ENCODE measurements around the gene CAMSAP1.
"Not testable (repeated sequence)": the region's sequence is repeated elsewhere in the genome, so short reads cannot be mapped to it uniquely, and the experiment has no call there.

The CAMSAP1 gene

DNA sequence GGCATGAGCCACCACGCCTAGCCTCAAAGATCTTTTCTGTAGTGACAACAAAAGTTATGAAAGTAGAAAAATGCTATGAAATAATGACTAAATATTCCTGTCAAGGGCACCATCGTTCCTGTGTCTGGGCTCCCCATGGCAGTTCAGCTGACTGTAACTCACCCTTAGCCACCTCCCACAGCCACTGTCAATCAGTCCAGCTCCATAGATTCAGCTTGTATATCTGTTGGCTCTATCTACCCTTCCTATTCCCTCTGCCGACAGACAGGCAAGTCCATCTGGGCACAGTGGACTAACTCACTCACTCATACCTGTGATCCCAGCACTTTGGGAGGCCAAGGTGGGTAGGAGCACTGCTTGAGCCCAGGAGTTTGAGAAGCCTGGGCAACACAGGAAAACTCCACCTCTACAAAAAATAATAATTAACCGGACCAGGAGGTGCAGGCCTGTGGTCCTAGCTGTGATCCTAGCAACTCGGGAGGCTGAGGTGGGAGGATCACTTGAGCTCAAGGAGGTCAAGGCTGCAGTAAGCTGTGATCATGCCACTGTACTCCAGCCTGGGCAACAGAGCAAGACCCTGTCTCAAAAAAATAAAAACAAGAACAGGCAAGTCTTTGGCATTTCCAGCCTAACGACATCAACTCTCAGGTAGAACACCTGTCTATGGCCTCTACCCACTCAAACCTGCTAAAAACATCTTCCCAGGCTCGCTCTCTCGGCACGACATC lies 6.2 kb downstream of the CAMSAP1 start:
- DNase-seq (ENCODE audit: low read depth in 3 of 3) = no peak

DNA sequence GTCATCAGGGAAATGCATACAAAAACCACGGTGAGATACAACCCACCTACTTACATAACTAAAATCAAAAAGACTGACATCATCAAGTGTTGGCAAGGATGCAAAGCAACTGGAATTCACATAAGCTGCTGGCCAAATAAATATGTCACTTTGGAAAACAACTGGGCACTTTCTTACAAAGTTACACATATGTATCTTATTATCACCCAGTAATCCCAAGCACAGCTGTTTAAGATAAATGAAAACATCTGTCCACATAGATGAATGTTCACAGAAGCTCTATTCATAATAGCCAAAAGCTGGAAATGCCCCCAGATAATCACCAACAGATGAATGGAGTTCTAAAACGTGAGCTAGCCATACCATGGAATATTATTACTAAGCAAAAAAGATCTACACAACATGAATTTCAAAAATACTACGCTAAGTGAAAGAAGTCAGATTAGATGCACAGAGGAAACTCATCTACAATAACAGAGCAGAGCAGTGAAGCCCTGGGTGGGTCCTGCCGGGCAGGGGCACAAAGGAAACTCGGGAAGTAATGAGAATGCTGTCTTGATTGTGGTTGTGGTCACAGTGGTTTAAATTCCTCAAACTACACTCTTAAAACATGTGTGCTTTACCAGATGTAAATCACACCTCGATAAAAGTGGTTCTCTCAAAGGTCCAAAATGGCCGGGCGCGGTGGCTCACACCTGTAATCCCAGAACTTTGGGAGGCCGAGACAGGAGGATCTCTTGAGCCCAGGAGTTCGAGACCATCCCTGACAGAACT lies 8.5 kb downstream of the CAMSAP1 start:
- no peak for DNase-seq (ENCODE audit: low read depth in 3 of 3)

DNA sequence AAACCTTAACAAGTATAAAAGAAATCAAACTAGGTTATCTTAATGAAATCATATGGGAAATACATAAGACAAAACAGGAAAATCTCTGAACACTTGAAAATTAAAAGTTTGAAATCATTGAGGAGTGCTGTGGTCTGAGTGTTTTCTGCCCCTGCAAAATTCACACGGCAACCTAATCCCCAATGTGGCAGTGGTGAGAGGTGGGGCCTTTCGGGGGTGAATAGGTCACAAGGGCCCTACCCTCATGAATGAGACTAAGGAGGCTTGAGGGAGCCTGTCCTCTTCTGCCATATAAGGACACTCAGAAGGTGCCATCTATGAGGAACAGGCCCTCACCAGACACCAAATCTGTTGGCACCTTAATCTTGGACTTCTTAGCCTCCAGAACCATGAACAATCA lies 10.7 kb downstream of the CAMSAP1 start:
- no peak for DNase-seq (ENCODE audit: low read depth in 3 of 3)

DNA sequence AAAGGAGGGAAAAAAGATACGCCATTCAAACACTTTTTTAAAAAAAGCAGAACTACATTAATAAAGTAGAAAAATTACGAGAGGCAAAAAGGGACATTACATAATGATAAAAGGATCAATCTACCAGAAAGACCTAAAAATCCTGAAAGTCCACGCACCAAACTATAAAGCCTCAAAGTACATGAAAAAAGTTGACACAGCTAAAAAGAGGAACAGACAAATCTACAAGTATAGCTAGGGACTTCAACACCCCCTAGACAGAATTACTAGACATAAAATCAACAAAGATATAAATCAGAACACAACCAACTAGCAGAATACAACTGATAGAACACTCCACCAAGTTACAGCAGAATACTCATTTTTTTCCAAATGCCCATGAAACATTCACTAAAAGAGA lies 11.1 kb downstream of the CAMSAP1 start:
- no peak for DNase-seq (ENCODE audit: low read depth in 3 of 3)

DNA sequence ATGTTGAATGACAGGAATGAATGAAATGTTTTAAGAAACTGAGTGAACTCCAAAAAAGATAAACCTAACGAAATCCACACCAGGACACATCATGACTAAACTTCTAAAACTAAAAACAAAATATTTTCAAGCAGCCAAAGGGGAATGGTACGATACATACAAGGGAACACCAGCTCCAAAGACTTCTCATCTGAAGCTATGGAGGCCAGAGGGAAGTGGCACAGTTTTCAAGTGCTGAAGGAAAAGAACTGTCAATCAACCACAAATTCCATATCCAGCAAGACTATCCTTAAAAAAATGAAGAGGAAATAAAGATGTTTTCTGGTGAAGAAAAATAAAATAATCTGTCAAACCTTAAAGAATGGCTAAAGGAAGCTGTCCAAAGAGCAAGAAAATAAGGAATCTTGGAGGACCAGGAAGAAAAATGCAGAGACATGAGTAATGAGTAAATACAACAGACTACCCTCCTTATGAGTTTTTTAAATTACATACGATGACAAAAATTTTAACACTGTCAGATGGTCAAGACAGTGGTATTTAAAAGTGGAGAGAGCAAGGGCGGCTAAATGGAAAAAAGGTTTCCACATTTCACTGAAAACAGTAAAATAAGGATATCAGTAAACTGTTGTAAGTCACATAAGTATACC lies 12.0 kb downstream of the CAMSAP1 start:
- no peak for DNase-seq (ENCODE audit: low read depth in 3 of 3)

DNA sequence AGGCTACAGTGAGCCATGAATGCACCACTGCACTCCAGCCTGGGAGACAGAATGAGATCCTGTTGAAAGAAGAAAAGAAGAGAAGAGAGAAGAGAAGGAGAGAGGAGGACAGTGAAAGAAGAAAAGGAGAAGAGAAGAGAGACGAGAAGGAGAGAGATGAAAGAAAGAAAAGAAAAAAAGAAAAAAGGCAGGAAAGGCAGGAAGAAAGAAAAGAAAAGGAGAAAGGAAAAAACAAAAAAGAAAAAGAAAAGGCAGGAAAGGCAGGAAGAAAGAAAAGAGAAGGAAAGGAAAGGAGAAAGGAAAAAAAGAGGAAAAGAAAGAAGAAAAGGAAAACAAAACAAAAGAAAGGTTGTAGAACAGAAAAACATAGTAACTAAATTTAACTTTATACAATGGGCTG lies 14.2 kb downstream of the CAMSAP1 start:
- no peak for DNase-seq (ENCODE audit: low read depth in 3 of 3)

DNA sequence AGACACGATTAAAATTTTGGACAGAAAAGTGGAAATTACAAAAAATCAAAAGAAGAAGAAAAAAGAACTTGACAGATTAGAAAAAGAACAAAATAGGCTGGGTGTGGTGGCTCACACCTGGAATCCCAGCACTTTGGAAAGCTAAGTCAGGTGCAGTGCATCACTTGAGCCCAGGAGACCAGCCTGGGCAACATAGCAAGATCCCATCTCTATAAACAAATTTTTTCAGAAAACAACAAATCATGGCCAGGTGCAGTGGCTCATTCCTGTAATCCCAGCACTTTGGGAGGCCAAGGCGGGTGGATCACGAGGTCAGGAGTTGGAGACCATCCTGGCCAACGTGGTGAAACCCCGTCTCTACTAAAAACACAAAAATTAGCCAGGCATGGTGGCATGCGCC lies 15.0 kb downstream of the CAMSAP1 start:
- not testable (repeated sequence) for DNase-seq (ENCODE audit: low read depth in 3 of 3)

DNA sequence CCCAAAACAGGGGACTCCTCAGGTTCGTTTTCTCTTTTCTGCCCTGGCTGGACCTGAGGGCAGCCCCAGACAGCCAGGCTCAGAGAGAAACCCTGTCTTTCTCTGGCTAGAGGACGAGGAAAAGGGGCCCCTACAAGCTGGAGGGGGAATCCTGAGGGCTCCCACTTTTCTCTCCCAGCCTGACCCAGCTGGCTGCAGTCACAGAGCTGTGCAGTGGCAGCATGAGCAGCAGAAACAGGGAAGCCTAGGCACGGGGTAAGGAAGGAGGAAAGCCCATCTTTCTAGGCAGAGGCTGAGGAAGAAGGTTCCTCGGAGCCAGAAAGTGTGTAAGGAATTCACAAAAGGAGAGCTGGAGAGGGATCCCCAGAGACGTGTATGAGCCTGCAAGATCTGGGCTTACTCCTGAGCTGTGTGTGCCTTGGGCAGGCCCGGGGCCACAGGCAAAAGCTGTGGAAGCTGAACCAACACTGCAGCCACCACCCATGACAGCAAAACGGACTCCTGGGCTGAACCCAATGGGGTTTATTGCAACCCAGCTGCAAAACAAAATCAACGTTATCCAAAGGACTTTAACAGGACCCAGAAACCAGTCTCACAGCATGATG lies 16.2 kb downstream of the CAMSAP1 start:
- DNase-seq (ENCODE audit: low read depth in 3 of 3) = no peak

DNA sequence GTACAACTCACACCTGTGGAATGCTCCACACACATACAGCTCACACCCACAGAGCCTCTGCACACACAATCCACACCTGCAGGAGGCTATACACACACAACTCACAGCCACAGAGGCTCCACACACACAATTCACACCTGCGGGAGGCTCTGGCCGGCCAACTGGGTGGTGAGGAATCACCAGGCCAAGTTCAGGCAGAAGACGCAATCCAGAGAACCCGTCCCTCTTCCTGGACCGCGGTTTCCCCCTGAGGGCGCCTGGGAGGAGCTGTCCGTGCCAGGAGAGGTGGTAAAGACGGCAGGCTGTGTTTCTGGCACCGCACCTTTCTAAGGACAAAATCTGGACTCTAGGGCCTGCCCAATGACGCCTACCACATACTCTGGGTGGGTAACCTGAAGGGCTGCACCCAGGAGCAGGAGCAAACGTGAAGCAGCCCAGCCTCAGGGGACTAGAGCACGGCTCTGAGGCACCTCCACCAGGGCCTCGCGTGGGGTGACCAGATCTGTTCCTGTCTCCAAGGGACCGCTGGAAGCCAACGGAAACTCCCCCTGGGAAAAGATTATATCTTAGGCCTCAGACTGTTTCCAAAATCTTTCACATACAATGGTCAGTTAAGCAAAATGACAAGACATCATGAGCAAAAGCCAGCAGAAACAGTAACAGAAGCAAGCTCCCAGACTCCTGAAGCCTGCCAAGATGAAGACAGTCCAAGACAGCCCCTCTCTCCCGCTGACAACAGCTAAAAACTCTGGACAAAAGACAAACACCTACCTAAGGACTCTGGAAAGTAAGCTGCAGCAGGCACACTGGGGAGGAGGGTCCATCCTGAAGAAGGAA lies 16.9 kb downstream of the CAMSAP1 start:
- no peak for DNase-seq (ENCODE audit: low read depth in 3 of 3)

DNA sequence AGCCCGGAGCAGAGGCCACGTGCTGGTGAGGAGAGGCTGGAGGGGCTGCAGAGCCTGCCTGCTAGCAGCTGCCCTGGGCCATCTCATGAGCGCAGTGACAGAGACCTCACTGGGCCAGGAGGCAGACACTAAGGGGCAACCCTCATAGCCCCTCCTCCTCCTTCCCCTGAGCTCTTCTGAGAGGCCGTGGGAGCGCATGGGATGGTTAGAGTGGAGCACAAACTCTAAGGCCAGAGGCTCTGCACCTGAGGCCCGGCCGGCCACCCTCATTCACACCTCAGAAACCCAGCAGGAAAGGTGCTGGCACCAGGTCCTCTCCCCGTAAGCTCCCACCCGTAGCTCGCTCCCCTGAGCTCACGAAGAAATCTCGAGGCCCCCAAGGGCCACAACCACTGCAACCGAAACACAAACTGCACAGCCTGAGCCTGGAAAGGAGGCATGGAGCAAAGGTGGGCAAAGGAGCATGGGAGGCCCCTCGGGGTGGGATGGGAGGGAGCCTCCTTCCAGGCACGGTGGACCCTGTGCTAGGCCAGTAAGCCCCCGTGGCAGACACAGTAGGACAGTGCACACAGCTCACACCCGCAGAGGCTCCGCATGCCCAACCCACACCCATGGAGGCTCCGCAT lies 17.7 kb downstream of the CAMSAP1 start:
- no peak for DNase-seq (ENCODE audit: low read depth in 3 of 3)

DNA sequence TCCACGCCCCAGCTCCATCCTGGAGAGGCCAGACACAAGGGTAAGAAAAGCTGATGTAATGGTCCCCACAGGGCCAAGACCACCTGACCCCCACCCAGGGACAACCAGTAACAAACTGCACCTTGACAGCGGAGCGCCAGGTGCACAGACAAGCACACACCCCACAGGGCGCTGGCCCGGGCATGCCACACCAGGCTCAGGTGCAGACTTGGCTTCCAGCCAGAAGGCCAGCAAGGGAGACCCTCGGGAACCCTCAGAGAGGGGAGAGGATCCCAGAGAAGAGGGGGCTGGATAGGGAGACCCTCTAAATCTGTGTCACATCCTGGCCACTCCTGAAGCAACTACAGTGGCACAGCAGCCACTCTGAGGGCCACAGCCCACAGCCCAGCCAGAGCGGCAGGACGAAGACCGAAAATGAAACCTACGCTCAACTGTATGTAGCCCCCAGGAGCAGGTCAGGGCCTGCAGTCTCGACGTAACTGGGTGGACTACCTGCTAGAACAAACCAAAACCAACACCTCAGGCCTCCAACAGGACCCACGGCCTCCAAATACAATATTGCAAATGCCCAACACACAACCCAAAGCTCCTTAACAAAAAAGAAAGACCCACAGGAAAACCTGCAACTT lies 18.5 kb downstream of the CAMSAP1 start:
- no peak for DNase-seq (ENCODE audit: low read depth in 3 of 3)

DNA sequence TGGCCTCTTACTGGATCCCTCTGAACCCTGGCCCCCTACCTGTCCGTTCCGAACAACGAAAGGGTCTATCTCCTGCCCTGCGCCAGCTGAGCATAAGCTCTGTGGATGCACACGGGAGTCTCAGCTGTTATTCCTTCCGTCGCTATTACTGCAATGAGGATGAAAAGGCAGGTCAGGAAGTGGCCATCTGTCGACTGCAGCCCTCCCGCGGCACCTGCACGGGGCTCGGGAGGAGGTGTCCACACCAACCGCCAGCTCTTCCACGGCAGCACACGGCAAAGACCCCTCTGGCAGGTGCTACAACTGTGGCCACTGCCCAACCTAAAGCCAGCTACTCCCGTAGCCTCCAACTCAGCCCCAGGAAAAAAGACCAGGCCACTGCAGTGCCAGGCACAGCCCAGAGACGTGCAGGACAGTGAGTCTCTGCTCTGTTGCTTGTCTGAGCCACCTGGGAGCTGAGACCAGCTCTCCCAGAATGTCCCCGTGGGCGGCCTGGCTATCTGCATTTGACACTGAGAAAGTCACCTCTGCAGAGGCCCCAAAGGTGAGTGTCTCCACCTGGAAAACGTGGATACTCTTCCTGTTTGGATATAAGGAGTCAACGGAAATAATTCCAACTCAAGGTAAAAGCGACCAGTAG lies 19.1 kb downstream of the CAMSAP1 start:
- DNase-seq (ENCODE audit: low read depth in 3 of 3) = no peak

DNA sequence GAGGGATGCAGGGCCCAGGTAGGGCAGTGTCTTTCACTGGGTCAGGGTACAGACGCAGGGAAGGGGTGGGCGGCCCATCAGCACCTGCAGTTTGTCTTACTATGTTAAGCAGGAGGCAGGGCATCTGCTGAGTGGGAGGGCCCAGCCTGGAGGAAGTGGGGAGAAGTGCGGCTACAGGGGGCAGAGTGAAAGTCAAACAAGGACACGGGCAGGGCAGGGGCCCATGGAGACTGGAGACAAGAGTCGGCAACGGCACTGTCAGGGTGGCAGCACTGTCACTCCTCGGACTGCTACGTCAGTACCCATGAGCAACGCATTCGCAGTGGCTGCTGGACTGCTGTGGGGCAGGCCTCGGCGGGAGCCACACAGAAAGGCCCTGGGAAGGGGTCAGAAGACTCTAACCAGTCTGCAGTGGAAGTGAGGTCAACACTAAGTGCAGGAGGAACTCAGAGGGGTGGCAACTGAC lies 19.7 kb downstream of the CAMSAP1 start:
- peak in 2 of 3 experiments; percentile 16 to 20 for DNase-seq (ENCODE audit: low read depth in 3 of 3)

DNA sequence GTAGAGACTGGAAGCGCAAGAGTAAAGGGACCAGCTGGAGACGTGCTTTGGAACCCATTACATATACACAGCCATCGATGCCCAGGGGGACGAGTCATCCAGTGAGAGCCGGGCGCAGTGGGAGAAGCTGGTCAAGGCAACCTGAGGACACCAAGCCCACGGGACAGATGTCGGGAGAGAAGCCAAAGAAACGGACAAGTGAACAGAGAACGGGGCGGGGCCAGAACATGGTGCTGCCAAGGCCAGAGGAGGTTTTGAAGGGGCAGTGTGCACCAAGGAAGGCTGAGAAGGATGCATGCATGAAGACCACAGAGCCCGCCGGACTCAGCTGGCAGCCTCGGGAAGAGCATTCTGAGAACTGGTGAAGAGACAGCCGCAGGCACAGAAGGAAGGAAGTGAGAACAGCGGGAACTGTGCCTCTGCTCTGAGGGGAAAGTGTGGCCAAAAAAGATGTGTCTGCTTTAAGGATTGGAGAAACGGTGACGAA lies 20.3 kb downstream of the CAMSAP1 start:
- no peak for DNase-seq (ENCODE audit: low read depth in 3 of 3)

DNA sequence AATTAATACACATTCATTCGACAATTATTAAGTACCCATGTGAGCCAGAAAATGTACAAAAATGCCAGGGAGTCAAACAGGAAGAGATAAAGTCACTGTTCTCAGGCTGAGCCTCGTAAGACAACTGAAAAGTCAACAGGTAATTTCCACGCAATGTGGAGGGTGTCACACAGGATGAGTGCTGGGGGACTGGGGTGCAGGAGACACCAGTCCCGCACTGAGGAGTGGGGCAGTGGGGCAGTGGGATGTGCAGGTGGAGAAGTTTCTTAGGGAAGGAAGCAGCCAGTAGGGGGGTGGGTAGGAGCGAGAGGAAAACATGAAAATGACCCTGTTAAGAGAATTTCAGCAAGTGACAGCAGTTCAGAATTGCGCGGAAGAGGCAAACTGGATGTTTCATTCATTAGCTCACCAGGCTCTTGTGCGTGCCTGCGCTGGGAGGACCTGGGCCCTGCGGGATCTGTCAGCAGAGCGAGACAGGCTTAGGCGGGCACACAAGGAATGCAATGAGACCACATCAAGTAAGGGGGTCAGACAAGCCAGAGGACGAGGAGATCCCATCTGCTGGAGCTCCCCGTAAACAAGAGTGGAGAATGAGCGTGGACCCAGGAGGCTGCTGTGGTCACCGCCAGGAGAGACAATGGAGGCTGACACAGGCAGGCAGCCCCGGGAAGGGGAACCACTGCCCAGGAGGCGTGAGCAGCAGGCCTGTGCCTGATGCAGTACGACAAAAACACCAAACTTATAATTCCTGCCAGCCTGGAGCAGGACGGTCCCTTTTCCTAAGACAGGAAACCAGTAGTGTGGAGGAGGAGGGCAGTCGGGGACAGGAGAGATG lies 21.0 kb downstream of the CAMSAP1 start:
- DNase-seq (ENCODE audit: low read depth in 3 of 3) = no peak

DNA sequence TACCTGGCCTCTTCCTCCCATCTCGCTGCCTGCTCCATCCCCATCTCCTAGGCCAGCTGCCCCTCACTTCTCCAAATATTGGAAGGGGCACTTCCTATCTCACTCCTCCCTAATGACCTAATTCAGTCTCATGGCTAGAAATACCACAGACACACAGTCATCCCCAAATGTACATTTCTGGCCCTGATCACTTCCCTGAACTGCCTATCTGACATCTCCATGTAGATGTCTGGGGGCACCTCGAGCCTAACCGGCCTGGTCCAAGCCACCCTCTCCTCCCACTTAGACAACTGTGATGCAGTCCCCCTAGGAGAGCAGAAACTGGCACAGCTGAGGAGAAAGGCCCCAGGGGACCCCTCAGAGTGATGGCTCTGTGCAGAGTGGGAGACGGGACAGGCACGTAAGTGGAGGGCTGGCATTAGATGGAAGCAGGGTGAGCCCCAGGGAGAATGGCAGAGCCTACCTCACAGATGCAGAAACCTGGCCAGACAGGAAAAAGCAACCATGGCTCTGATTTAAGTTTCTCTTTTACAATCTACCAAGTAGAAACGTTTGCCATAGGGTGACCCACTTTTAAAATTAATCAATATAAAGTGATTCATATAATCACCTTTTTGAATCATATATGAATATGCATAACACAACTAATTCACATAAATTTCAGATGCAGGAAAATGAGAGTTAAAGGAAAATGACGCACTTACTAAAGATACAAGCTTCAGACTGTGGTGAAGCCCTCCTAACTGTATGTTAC lies 22.1 kb downstream of the CAMSAP1 start:
- DNase-seq (ENCODE audit: low read depth in 3 of 3) = no peak

DNA sequence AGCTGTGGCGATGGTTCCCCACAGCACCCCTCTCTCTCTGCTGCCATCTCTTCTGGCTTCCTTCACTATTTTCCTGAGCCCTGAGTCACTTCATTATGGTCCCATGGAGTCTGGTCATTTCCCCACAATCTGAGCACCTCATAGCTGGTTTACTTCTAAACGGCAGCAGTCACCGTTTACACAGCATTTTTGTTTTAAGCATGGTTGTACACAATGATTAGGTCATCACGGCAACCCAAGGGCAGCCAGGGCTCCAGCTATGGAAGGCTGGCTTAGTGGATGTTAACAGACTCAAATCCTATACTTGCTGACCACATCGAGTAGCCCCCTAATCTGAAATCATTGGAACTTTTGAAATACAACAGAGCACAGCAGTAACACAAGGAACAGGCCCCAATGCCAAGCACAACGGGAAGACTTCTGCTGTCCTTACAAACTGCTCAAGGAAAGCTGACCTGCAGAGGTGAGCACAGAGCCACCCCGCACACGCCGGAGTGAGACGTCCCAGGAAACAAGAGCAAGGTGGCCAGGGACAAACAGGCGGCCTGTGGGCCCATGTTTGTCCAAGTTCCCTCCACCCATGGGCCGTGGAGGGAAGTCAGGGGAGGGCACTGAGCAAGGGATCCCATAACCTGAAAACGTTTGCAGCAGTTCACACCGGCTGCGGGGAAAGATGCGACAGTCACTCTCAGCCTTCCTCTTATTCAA lies 22.9 kb downstream of the CAMSAP1 start:
- no peak for DNase-seq (ENCODE audit: low read depth in 3 of 3)

All from stimulated activated CD4-positive, alpha-beta T cell treated with anti-CD3 and anti-CD28 coated beads, TNF-alpha, amount 100 ng/mL, for 4 hours (primary cell).